ENCODE data around the gene EVI5. TPM values are rescaled to one million over a fixed set of nuclear protein-coding genes. Genes with fewer than 3 reads are reported as not detected.
"Not testable (repeated sequence)": the region's sequence is repeated elsewhere in the genome, so short reads cannot be mapped to it uniquely, and the experiment has no call there.

The EVI5 gene
- total and polyA plus RNA-seq, 11 donors = 3.5 to 34.6 (median 23.5) TPM

- whole genome bisulfite sequencing, 4 donors = 81 to 87% (median 85%) methylated on average over 3 of the region's 3 CpGs
Observed at GRCh38 chr1:92623187-92623778, 161.6 kb downstream of the EVI5 start.

GRCh38 chr1:92619466-92620189, 165.3 kb downstream of the EVI5 start:
- ATAC-seq (no peak), DNase-seq (no peak)
- Histone ChIP-seq H3K36me3 (peaks cover 0 to 65% (median 47%) of the 10 kb centered on the region in 9 donors), H3K27me3 (no peaks in the 10 kb centered on the region), H3K9me3 (no peaks in the 10 kb centered on the region), H3K4me1 (no peaks in the 10 kb centered on the region), H3K4me3 (no peak overlapping the region), H3K27ac (no peak overlapping the region)
- WGBS, 4 donors = 91 to 97% (median 94%) methylated on average over 12 to 13 of the region's 13 CpGs
- intact Hi-C loops (cut with DNase I) = loop anchor here in 6 of 10 donors (5.0 to 10.0 kb wide), 2 partner anchors 305 to 307 kb away; no protein-coding TSS in a partner anchor
- TF ChIP-seq CTCF (IDR thresholded peaks at IDR 0.05) (no peak), POLR2A (IDR thresholded peaks at IDR 0.05) (no peak)

More at GRCh38 chr1:92623187-92623778, 161.6 kb downstream of the EVI5 start:
- intact Hi-C loops (cut with DNase I) = loop anchor here in 6 of 10 donors (5.0 to 10.0 kb wide), 2 partner anchors 308 to 311 kb away; no protein-coding TSS in a partner anchor
- Histone ChIP-seq H3K9me3 (no peaks in the 10 kb centered on the region), H3K4me3 (no peak overlapping the region), H3K27me3 (no peaks in the 10 kb centered on the region), H3K36me3 (peaks cover 0 to 75% (median 40%) of the 10 kb centered on the region in 9 donors), H3K4me1 (no peaks in the 10 kb centered on the region), H3K27ac (no peak overlapping the region)
- ATAC-seq = no peak
- DNase-seq = no peak
- TF ChIP-seq CTCF (IDR thresholded peaks at IDR 0.05) = peak; percentile 5 to 53 (median 34)
- TF ChIP-seq POLR2A (IDR thresholded peaks at IDR 0.05) = no peak

GRCh38 chr1:92601044-92601443, 183.9 kb downstream of the EVI5 start:
- intact Hi-C loops (cut with DNase I) = loop anchor here in 3 of 10 donors (10.0 kb wide), 1 partner anchor 286 kb away; no protein-coding TSS in a partner anchor
- Histone ChIP-seq H3K4me1 (no peaks in the 10 kb centered on the region), H3K27me3 (no peaks in the 10 kb centered on the region), H3K36me3 (peaks cover 0 to 32% (median 8%) of the 10 kb centered on the region in 9 donors), H3K27ac (no peak overlapping the region), H3K9me3 (no peaks in the 10 kb centered on the region), H3K4me3 (no peak overlapping the region)
- TF ChIP-seq POLR2A (IDR thresholded peaks at IDR 0.05) = no peak
- no peak for TF ChIP-seq CTCF (IDR thresholded peaks at IDR 0.05)
- DNase-seq (no peak), ATAC-seq (no peak)
- 83 to 95% (median 88%) methylated on average over 2 of the region's 2 CpGs for WGBS, 4 donors

GRCh38 chr1:92599184-92599583, 185.7 kb downstream of the EVI5 start:
- WGBS, 4 donors = 65 to 75% (median 69%) methylated on average over 2 of the region's 2 CpGs
- Histone ChIP-seq H3K4me3 (no peak overlapping the region), H3K9me3 (no peaks in the 10 kb centered on the region), H3K27ac (no peak overlapping the region), H3K27me3 (no peaks in the 10 kb centered on the region), H3K36me3 (peaks cover 0 to 21% (median 5%) of the 10 kb centered on the region in 9 donors), H3K4me1 (no peaks in the 10 kb centered on the region)
- peak in 10 of 12 donors; percentile 7 to 48 (median 30) for TF ChIP-seq CTCF (IDR thresholded peaks at IDR 0.05)
- TF ChIP-seq POLR2A (IDR thresholded peaks at IDR 0.05) = no peak
- DNase-seq (no peak), ATAC-seq (no peak)
- intact Hi-C loops (cut with DNase I) = no loop called here

GRCh38 chr1:92589361-92589760, 195.5 kb downstream of the EVI5 start:
- H3K27ac ChIP-seq; H3K4me3 ChIP-seq; H3K9me3 ChIP-seq; H3K27me3 ChIP-seq; H3K4me1 ChIP-seq; DNase-seq; intact Hi-C loops (cut with DNase I); ATAC-seq; H3K36me3 ChIP-seq: not testable (repeated sequence)
- 78 to 94% (median 86%) methylated on average over 5 to 9 of the region's 9 CpGs for WGBS, 4 donors
